HAP-1 (cell line): ENCODE data around the gene BEAN1.

Source experiments
- DNase-seq, 2 experiments: peaks; one replicate each; pipeline ENCODE4 v3.0.0-alpha.2; 2016 to 2020; ENCODE audit warnings: low spot score in 2 of 2
- H3K27me3 ChIP-seq: fragments of 250-450 bp; sonication (Bioruptor Pico); 2 replicates; pipeline ENCODE4 v1.5.1; 2020; ENCODE audit warnings: low read depth, mild to moderate bottlenecking, moderate library complexity
- H3K36me3 ChIP-seq: fragments of 250-450 bp; sonication (Bioruptor Pico); replicated peaks from 2 replicates; pipeline ENCODE4 v1.5.1; 2020; ENCODE audit warnings: mild to moderate bottlenecking
- H3K4me1 ChIP-seq: fragments of 250-450 bp; sonication (Bioruptor Pico); 2 replicates; pipeline ENCODE4 v1.5.1; 2020; ENCODE audit warnings: mild to moderate bottlenecking
- H3K4me3 ChIP-seq: fragments of 250-450 bp; sonication (Bioruptor Pico); 2 replicates; pipeline ENCODE4 v1.5.1; 2020; ENCODE audit warnings: mild to moderate bottlenecking, moderate library complexity
- H3K9me3 ChIP-seq: fragments of 250-450 bp; sonication (Bioruptor Pico); 2 replicates; pipeline ENCODE4 v1.5.1; 2020; ENCODE audit warnings: mild to moderate bottlenecking, moderate library complexity
- in situ Hi-C: fragments of 300-500 bp; cut with MboI; formaldehyde crosslinking; loops from 3 replicates; pipeline ENCODE4 v1.14.3; 2020; ENCODE audit warnings: low sequenced_read_pairs, inconsistent platforms, mixed read lengths

BEAN1 gene

GRCh38 chr16:66434619-66435430 lies 7.7 kb downstream of the BEAN1 start:
- in situ Hi-C loops, result no loop called here
- Histone ChIP-seq H3K4me1 (no peaks in the 10 kb centered on the region), H3K27me3 (peaks cover 24% of the 10 kb centered on the region), H3K4me3 (no peak overlapping the region), H3K9me3 (no peaks in the 10 kb centered on the region), H3K36me3 (no peaks in the 10 kb centered on the region)
- DNase-seq, result no peak

DNA sequence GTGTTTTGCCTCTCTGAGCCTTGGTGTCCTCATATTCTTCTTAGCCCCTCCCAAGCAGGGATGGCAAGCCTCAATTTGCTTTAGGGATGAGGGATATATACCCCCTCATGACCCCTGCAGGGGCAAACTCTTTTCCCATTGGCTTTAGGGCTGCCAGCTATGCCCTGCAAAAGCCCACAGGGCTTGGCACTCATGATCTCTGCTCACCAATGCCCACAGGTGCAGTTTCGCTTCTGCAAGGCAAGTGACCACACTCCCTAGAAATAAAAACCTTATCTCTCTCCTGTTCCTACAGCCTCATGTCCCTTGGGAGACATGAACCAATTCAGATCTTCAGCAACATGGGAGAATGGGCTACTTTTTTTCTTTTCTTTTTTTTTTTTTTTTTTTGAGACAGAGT lies 8.8 kb downstream of the BEAN1 start:
- H3K4me3 ChIP-seq, result no peak overlapping the region
- no peaks in the 10 kb centered on the region for H3K9me3 ChIP-seq
- no peaks in the 10 kb centered on the region for H3K36me3 ChIP-seq
- peaks cover 20% of the 10 kb centered on the region for H3K27me3 ChIP-seq
- DNase-seq, result no peak
- in situ Hi-C loops, result no loop called here
- no peaks in the 10 kb centered on the region for H3K4me1 ChIP-seq

DNA sequence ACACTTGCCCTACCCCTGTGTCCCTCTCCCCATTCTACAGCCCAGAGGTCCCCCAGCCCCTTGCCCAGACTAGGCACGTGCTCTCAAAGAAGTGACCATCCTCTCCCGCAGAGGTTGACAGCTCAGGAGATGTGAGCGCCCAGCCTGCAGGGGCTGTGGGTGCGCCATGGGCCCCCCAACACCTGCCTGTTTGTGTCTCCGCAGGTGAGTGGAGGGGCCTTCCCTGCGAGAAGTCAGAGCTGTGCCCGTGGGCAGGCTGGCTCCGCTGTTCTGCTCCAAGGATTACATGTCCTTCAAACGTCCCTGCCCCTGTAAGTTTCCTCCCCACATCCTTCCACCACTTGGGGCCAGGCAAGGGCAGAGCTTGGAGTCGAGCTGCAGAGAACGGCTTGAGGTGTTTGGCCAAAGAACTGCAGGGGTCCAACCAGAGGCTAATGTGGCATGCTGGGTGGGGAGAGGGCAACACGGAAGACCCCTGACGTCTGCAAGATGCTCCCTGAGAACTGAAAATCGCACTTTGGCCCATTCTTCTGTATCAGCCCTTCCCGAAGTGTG lies 10.4 kb downstream of the BEAN1 start:
- Histone ChIP-seq H3K36me3 (no peaks in the 10 kb centered on the region), H3K9me3 (no peaks in the 10 kb centered on the region), H3K4me3 (no peak overlapping the region), H3K4me1 (no peaks in the 10 kb centered on the region), H3K27me3 (peaks cover 6% of the 10 kb centered on the region; the same call in 1 of the 2 replicates)
- in situ Hi-C loops, result no loop called here
- DNase-seq, result no peak

DNA sequence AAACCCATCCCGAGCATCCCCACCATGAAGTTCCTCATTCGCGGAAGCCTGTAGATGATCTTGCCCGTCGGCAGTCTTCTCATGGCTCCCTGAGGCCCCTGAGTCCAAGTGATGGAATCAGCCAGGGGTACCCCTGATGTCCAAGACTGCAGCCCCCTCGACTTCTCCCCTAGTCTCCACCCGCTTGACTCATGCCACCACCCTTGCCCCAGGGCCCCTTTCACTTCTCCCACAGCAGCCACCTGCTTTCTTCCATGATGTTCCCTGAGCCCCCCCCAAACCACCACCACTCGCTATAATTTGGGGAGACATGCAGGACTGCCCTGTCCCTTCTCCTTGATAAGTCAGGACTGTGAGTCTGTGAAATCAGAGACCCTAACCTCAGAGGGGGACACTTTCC lies 11.4 kb downstream of the BEAN1 start:
- Histone ChIP-seq H3K9me3 (no peaks in the 10 kb centered on the region), H3K36me3 (no peaks in the 10 kb centered on the region), H3K4me3 (no peak overlapping the region), H3K4me1 (no peaks in the 10 kb centered on the region), H3K27me3 (peaks cover 2% of the 10 kb centered on the region; the same call in 1 of the 2 replicates)
- in situ Hi-C loops, result no loop called here
- no peak for DNase-seq

- Histone ChIP-seq H3K36me3 (no peaks in the 10 kb centered on the region), H3K27me3 (peaks cover 2% of the 10 kb centered on the region; the same call in 1 of the 2 replicates), H3K9me3 (no peaks in the 10 kb centered on the region), H3K4me1 (no peaks in the 10 kb centered on the region), H3K4me3 (no peak overlapping the region)
- no peak for DNase-seq
- in situ Hi-C loops, result no loop called here
Observed at GRCh38 chr16:66439051-66439730, 12.1 kb downstream of the BEAN1 start.

DNA sequence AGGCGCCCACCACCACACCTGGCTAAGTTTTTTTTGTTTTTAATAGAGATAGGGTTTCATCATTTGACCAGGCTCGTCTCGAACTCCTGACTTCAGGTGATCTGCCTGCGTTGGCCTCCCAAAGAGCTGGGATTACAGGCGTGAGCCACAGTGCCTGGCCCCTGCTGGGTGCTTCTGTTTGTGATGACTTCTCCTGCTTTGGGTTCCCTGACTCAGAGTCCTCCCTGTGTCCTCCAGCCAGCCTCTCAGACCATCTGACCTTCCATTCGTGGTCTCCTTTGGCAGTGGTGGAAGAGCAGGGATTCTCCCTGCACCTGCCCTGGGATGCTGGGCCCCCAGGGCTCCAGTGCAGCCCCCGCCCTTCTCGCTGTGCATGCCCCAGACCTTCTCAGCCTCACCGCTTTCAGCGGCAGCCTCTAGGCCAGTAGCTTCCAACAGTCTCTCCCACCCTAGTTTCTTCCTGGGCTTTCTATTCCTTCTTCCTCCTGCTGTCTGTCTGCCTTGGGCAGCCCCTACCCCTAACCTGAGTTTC lies 13.2 kb downstream of the BEAN1 start:
- Histone ChIP-seq H3K4me1 (no peaks in the 10 kb centered on the region), H3K36me3 (no peaks in the 10 kb centered on the region), H3K9me3 (no peaks in the 10 kb centered on the region), H3K4me3 (no peak overlapping the region), H3K27me3 (no peaks in the 10 kb centered on the region; the same call in 1 of the 2 replicates)
- no peak for DNase-seq
- in situ Hi-C loops, result no loop called here

- Histone ChIP-seq H3K4me1 (no peaks in the 10 kb centered on the region), H3K9me3 (no peaks in the 10 kb centered on the region), H3K27me3 (no peaks in the 10 kb centered on the region; the same call in 1 of the 2 replicates), H3K36me3 (no peaks in the 10 kb centered on the region), H3K4me3 (no peak overlapping the region)
- DNase-seq, result no peak
- in situ Hi-C loops, result no loop called here
Observed at GRCh38 chr16:66440970-66441369, 13.9 kb downstream of the BEAN1 start.

DNA sequence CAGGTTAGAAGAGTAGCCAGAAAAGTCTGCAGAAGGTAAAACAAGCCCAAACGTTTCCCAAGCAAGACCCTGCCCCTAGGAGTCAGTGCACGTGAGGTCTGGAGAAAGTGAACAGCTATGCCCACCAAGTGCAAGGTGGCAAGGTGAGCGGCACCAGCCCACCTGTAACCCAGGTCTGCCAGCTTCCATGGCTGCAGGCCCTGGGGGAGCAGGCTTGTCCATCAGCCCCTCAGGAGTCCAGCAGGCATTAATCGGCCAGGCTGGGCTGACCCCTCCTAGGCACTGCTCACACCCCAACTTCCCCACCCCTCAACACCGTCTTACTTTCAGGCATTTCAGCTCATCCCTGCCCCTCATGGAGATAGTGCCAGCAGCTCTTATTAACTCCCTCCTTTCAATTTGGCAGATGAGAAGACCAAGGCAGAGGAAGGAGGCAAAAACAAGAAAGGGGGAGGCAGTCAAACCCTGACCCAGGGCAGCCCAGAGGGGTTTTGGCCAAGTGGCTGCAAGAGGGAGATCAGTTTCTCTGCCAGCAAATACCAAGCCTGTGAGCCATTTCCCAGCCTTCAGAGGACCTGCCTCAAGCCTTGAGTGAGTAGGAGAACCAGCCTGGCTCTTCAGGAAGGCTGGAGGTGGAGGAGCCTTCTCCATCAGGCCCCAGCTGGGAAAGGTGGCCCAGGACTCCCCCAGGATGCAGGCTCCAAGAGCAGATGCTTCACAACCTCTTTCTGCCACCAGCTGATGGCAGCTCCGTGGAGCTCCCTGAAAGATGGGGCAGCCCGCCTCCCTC lies 14.7 kb downstream of the BEAN1 start:
- Histone ChIP-seq H3K4me3 (no peak overlapping the region), H3K9me3 (no peaks in the 10 kb centered on the region), H3K4me1 (no peaks in the 10 kb centered on the region), H3K36me3 (no peaks in the 10 kb centered on the region), H3K27me3 (no peaks in the 10 kb centered on the region; the same call in 1 of the 2 replicates)
- no peak for DNase-seq
- in situ Hi-C loops, result no loop called here

GRCh38 chr16:66442502-66443268 lies 15.6 kb downstream of the BEAN1 start:
- H3K9me3 ChIP-seq, result no peaks in the 10 kb centered on the region
- no peaks in the 10 kb centered on the region for H3K36me3 ChIP-seq
- in situ Hi-C loops, result no loop called here
- H3K27me3 ChIP-seq, result no peaks in the 10 kb centered on the region; the same call in 1 of the 2 replicates
- no peak for DNase-seq
- no peaks in the 10 kb centered on the region for H3K4me1 ChIP-seq
- H3K4me3 ChIP-seq, result no peak overlapping the region

DNA sequence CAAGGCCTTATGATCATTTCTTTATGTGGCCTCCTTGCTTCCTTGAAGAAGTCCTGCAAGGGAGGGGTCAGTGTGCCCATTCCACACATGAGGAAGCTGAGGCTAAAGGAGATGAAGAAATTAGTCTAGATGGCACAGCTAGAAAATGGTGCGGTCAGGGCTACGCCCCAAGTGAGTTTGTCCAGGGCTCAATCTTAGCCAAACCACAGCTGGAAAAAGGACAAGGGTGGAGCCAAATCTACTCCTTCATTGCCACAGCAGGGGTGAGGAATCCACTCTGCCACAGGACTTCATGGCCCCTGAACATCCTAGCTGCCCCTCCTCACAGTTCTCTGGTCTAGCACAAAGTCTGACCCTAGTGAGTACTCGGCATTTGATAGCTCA lies 16.2 kb downstream of the BEAN1 start:
- Histone ChIP-seq H3K9me3 (no peaks in the 10 kb centered on the region), H3K4me1 (no peaks in the 10 kb centered on the region), H3K27me3 (no peaks in the 10 kb centered on the region; the same call in 1 of the 2 replicates), H3K36me3 (no peaks in the 10 kb centered on the region), H3K4me3 (no peak overlapping the region)
- in situ Hi-C loops, result no loop called here
- no peak for DNase-seq

DNA sequence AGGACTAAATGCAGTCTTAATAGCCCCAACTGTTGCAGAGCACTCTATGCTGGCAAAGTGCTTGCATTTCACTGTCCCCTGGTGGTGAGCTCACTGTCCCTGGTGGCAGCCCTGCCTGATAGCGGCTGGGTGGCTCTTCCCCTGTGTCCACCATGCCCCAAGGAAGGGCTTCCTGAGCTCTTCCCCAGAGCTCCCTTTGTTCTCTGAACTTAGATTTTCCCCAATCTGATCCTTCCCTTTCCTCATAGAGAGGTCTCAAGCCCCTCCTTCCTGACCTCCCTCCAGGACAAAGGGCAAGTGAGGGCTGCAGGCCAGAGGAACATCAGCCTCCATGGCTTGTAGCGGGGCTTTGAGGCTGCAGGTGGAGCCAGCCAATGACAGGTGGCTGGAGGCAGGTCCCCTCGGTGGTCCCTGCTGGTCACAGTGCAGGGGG lies 17.0 kb downstream of the BEAN1 start:
- no peak for DNase-seq
- in situ Hi-C loops, result no loop called here
- no peaks in the 10 kb centered on the region; the same call in 1 of the 2 replicates for H3K27me3 ChIP-seq
- H3K4me3 ChIP-seq, result no peak overlapping the region
- H3K36me3 ChIP-seq, result no peaks in the 10 kb centered on the region
- H3K4me1 ChIP-seq, result no peaks in the 10 kb centered on the region
- no peaks in the 10 kb centered on the region for H3K9me3 ChIP-seq

GRCh38 chr16:66446737-66447136 lies 19.6 kb downstream of the BEAN1 start:
- Histone ChIP-seq H3K4me1 (no peaks in the 10 kb centered on the region), H3K9me3 (no peaks in the 10 kb centered on the region), H3K4me3 (no peak overlapping the region), H3K27me3 (no peaks in the 10 kb centered on the region; the same call in 1 of the 2 replicates), H3K36me3 (no peaks in the 10 kb centered on the region)
- in situ Hi-C loops, result no loop called here
- no peak for DNase-seq

- Histone ChIP-seq H3K9me3 (no peaks in the 10 kb centered on the region), H3K27me3 (no peaks in the 10 kb centered on the region; the same call in 1 of the 2 replicates), H3K4me3 (no peak overlapping the region), H3K4me1 (no peaks in the 10 kb centered on the region), H3K36me3 (no peaks in the 10 kb centered on the region)
- in situ Hi-C loops, result no loop called here
- no peak for DNase-seq
Observed at GRCh38 chr16:66447491-66447890, 20.4 kb downstream of the BEAN1 start.
